Gastrocnemius medialis (tissue), 4 donors: ENCODE results near the gene CHST1. TPM values are rescaled to one million over a fixed set of nuclear protein-coding genes. Genes with fewer than 3 reads are reported as not detected.

Source experiments
- ATAC-seq, 2 donors: fragments of 150-250 bp; one replicate each; pipeline ENCODE4 v1.9.1; 2016
- DNase-seq, 2 donors: peaks; one replicate each; pipeline ENCODE4 v3.0.0-alpha.2; 2019
- H3K27ac ChIP-seq, 4 donors: fragments of 200-600 bp; sonication (generic); 1 replicate in 1 of 4; 2 replicates in 3 of 4; pipeline ENCODE4 v1.5.1; 2016 to 2018; ENCODE audit warnings: mild to moderate bottlenecking in 2 of 4, moderate library complexity in 1 of 4
- H3K27me3 ChIP-seq, 3 donors: fragments of 200-600 bp; sonication (generic) in 2 of 3; 1 replicate in 1 of 3; 2 replicates in 2 of 3; pipeline versions ENCODE4 v1.5.1 to v1.6.0; 2016 to 2019; ENCODE audit warnings: mild to moderate bottlenecking in 1 of 3, moderate library complexity in 1 of 3
- H3K36me3 ChIP-seq, 2 donors: fragments of 200-600 bp; sonication (generic) in 1 of 2; one replicate each; pipeline ENCODE4 v1.5.1; 2017 to 2018
- H3K4me1 ChIP-seq, 2 donors: fragments of 200-600 bp; sonication (generic) in 1 of 2; one replicate each; pipeline ENCODE4 v1.5.1; 2016 to 2017; ENCODE audit warnings: mild to moderate bottlenecking in 2 of 2
- H3K4me3 ChIP-seq, 4 donors: fragments of 200-600 bp; sonication (generic) in 3 of 4; 1 replicate in 1 of 4; 2 replicates in 3 of 4; pipeline ENCODE4 v1.5.1; 2016 to 2019; ENCODE audit warnings: mild to moderate bottlenecking in 2 of 4
- H3K9me3 ChIP-seq, 3 donors: fragments of 200-600 bp; sonication (generic) in 2 of 3; 1 replicate in 1 of 3; 2 replicates in 2 of 3; pipeline ENCODE4 v1.5.1; 2016 to 2019
- CTCF ChIP-seq, 5 experiments: fragments of 450-650 bp in 3 of 5; fragments of 200-600 bp in 2 of 5; sonication (generic) in 2 of 5; IDR thresholded peaks in 4 of 5; conservative IDR thresholded peaks in 1 of 5; 1 replicate in 4 of 5; 2 replicates in 1 of 5; pipeline ENCODE4 v1.5.1; 2016 to 2019; ENCODE audit warnings: antibody characterized with exemption in 5 of 5, mild to moderate bottlenecking in 3 of 5, moderate library complexity in 3 of 5
- POLR2A ChIP-seq, 2 donors: fragments of 450-650 bp; IDR thresholded peaks; one replicate each; pipeline ENCODE4 v1.6.1; 2017; ENCODE audit warnings: antibody characterized with exemption in 2 of 2, mild to moderate bottlenecking in 2 of 2, moderate library complexity in 2 of 2
- in situ Hi-C, 4 donors: fragments of 200-750 bp; cut with MboI; loops; one replicate each; pipeline versions ENCODE4 v1.15.0 to v1.8.0; 2017; ENCODE audit warnings: low sequenced_read_pairs in 4 of 4
- intact Hi-C: fragments of 100-400 bp; cut with DNase I; formaldehyde crosslinking; loops from one replicate; pipeline ENCODE4 v1.15.1; 2023; ENCODE audit warnings: low total_unique reads
- total RNA-seq, 4 donors: library from RNA; depleted of rRNA; stranded (reverse); fragments of >200 nt; gene quantifications; one replicate each; pipeline versions ENCODE4 v1.1.0 to v1.2.3, GENCODE V29; 2016

Gene CHST1
- total RNA-seq, 4 donors from 2014 or later = 4.5 to 5.6 (median 5.0) TPM

DNA sequence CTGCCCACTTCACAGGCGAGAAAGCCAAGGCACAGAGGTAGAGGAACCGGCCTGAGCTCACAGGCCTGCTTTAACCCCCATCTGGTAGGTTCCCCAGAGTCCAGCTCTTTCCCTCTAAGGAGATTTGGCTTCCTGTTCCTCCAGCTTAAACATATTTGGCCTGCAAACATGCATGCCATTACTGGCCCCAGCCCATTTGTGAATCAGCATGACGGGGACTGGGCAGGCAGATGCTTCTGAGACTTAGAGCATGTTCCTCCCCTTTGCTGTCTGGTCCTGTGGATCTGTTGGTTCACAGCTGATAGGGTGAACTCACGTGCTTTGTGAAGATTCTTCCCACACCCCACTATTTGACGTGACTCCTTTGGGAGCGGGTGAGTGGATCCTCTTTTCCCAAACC lies 12.6 kb downstream of the CHST1 start:
- Histone ChIP-seq H3K27ac (no peak overlapping the region), H3K4me3 (no peak overlapping the region), H3K4me1 (peaks cover 11% of the 10 kb centered on the region in 2 donors), H3K36me3 (no peaks in the 10 kb centered on the region), H3K27me3 (no peaks in the 10 kb centered on the region), H3K9me3 (no peaks in the 10 kb centered on the region)
- in situ Hi-C loops = loop anchor here in 3 of 4 donors (5.0 to 25.0 kb wide), 4 partner anchors 110 to 290 kb away; no protein-coding TSS in a partner anchor
- DNase-seq (no peak), ATAC-seq (no peak)
- TF ChIP-seq POLR2A (IDR thresholded peaks at IDR 0.05) (no peak), CTCF (IDR thresholded peaks at IDR 0.05 in 4 of 5, conservative IDR thresholded peaks at IDR 0.05 in 1 of 5) (no peak)
- intact Hi-C loops = no loop called here

- ATAC-seq (no peak), DNase-seq (no peak)
- peaks cover 11% of the 10 kb centered on the region in 2 donors for H3K4me1 ChIP-seq
- in situ Hi-C loops (loop anchor here in 3 of 4 donors (5.0 to 25.0 kb wide), 4 partner anchors 110 to 290 kb away; no protein-coding TSS in a partner anchor), intact Hi-C loops (no loop called here)
- H3K9me3 ChIP-seq = no peaks in the 10 kb centered on the region
- H3K4me3 ChIP-seq = no peak overlapping the region
- H3K36me3 ChIP-seq = no peaks in the 10 kb centered on the region
- TF ChIP-seq CTCF (IDR thresholded peaks at IDR 0.05 in 4 of 5, conservative IDR thresholded peaks at IDR 0.05 in 1 of 5) = no peak
- TF ChIP-seq POLR2A (IDR thresholded peaks at IDR 0.05) = no peak
- no peaks in the 10 kb centered on the region for H3K27me3 ChIP-seq
- no peak overlapping the region for H3K27ac ChIP-seq
Observed at GRCh38 chr11:45651841-45652749, 13.3 kb downstream of the CHST1 start.

DNA sequence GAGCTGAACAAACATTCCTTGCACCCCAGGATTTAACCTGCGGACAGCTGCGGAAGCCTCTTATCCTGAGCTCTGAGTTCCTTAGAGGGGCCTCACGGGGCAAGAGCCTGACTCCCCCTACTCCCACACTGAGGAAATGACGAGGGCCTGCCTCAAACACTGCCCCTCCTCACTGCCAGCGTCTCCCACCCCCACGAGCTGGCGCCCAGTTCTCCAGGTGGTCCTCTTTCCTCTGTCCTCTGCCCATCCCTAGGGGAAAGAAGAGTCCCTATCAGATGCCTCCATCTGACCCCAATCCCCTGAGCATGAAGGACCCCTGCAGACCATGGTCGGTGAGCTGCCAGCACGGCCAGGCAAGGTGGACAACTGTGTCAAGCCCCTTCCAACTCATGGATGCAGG lies 14.3 kb downstream of the CHST1 start:
- H3K36me3 ChIP-seq = no peaks in the 10 kb centered on the region
- TF ChIP-seq POLR2A (IDR thresholded peaks at IDR 0.05) (no peak), CTCF (IDR thresholded peaks at IDR 0.05 in 4 of 5, conservative IDR thresholded peaks at IDR 0.05 in 1 of 5) (no peak)
- ATAC-seq = no peak
- no peak overlapping the region for H3K27ac ChIP-seq
- H3K27me3 ChIP-seq = no peaks in the 10 kb centered on the region
- in situ Hi-C loops (loop anchor here in 3 of 4 donors (5.0 to 25.0 kb wide), 4 partner anchors 111 to 289 kb away; no protein-coding TSS in a partner anchor), intact Hi-C loops (no loop called here)
- H3K4me3 ChIP-seq = no peak overlapping the region
- H3K4me1 ChIP-seq = peaks cover 11% of the 10 kb centered on the region in 2 donors
- H3K9me3 ChIP-seq = no peaks in the 10 kb centered on the region
- DNase-seq = no peak

DNA sequence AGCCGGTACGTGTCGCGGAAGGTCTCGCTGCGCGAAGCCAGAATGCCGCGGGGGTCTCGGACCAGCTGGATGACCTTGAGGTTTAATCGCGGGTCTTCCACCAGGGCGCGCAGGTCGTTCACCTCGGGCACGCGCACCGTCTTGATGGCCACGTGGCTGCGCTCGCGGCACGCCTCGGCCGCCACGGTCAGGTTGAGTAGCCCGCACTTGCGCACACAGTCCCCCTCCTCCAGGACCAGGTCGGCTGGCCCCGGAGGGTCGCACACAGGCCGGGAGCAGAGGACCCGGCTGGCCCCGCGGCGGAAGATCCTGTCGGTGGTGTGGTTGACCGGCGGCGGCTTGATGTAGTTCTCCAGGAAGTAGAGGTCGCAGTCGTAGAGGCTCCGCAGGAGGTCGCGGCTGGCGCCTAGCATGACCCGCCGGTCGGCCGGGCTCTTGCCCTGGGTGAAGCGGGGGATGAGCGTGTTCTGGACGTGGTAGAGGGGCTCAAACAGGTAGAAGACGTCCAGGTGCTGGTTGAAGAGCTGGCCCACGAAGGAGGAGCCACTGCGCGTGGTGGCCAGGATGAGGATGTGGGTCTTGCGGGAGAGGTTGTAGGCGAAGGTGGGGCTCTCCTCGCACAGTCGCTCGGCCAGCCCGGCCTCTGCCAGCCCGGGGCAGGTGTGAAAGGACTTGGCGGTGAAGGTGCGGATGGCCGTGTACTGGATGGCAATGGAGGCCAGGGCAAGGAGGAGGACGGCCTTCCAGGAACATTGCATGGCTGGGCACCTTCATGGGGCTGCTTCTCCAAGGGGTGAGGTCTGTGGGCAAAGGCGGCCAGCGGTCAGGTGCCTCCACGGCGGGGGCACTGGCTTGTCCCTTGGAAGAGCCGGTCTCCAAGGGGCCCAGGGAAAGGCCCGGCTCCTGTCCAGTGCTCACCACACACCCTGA lies 15.0 kb downstream of the CHST1 start:
- Histone ChIP-seq H3K4me3 (no peak overlapping the region), H3K4me1 (peaks cover 11% of the 10 kb centered on the region in 2 donors), H3K27ac (no peak overlapping the region), H3K27me3 (no peaks in the 10 kb centered on the region), H3K9me3 (no peaks in the 10 kb centered on the region), H3K36me3 (no peaks in the 10 kb centered on the region)
- no peak for DNase-seq
- in situ Hi-C loops (loop anchor here in 3 of 4 donors (5.0 to 25.0 kb wide), 4 partner anchors 112 to 288 kb away; no protein-coding TSS in a partner anchor), intact Hi-C loops (no loop called here)
- ATAC-seq = no peak
- TF ChIP-seq CTCF (IDR thresholded peaks at IDR 0.05 in 4 of 5, conservative IDR thresholded peaks at IDR 0.05 in 1 of 5) = no peak
- no peak for TF ChIP-seq POLR2A (IDR thresholded peaks at IDR 0.05)
